ENCODE measurements around the gene MYCBP2.
"Not testable (repeated sequence)": the region's sequence is repeated elsewhere in the genome, so short reads cannot be mapped to it uniquely, and the experiment has no call there.

The MYCBP2 gene, protein sequence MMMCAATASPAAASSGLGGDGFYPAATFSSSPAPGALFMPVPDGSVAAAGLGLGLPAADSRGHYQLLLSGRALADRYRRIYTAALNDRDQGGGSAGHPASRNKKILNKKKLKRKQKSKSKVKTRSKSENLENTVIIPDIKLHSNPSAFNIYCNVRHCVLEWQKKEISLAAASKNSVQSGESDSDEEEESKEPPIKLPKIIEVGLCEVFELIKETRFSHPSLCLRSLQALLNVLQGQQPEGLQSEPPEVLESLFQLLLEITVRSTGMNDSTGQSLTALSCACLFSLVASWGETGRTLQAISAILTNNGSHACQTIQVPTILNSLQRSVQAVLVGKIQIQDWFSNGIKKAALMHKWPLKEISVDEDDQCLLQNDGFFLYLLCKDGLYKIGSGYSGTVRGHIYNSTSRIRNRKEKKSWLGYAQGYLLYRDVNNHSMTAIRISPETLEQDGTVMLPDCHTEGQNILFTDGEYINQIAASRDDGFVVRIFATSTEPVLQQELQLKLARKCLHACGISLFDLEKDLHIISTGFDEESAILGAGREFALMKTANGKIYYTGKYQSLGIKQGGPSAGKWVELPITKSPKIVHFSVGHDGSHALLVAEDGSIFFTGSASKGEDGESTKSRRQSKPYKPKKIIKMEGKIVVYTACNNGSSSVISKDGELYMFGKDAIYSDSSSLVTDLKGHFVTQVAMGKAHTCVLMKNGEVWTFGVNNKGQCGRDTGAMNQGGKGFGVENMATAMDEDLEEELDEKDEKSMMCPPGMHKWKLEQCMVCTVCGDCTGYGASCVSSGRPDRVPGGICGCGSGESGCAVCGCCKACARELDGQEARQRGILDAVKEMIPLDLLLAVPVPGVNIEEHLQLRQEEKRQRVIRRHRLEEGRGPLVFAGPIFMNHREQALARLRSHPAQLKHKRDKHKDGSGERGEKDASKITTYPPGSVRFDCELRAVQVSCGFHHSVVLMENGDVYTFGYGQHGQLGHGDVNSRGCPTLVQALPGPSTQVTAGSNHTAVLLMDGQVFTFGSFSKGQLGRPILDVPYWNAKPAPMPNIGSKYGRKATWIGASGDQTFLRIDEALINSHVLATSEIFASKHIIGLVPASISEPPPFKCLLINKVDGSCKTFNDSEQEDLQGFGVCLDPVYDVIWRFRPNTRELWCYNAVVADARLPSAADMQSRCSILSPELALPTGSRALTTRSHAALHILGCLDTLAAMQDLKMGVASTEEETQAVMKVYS (N-terminal part only)

DNA sequence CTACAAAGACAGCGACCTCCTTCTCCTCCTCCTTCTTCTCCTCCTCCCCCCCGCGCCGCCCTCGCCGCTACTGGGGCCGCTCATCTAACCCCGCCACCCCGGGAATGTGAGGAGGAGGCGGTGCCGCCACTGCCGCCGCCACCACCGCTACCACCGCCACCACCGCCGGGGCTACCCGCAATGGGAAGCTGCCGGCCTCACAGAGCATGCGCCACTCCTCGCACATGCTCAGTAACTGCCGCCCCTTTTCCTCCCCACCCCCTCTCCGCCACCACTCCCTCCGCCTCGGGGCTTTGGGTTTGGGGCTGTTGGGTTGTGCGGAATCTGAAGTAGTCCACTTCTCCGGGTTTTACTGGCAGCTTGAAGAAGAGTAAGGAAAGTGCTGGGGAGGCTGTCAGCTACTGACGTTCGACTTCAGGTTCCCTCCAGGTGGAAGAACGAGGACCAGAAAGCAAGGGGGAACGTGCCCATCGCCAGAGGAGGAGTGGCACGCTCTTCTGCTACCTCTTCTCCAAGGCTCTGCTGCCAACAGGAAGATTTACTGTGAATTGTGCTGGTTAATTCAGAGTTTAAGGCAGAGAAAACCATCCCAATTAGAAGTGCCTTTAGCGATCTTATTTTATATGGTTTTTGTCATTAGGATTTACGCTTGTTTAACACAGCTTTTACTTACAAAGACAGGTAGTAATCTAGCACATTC is at the start of gene MYCBP2:
TSS of gene MYCBP2 (minus strand) at position 190 of the 700 bp plus-strand sequence. CDS start 319 bp downstream, outside the sequence.
- DNase-seq = peak; percentile 97

DNA sequence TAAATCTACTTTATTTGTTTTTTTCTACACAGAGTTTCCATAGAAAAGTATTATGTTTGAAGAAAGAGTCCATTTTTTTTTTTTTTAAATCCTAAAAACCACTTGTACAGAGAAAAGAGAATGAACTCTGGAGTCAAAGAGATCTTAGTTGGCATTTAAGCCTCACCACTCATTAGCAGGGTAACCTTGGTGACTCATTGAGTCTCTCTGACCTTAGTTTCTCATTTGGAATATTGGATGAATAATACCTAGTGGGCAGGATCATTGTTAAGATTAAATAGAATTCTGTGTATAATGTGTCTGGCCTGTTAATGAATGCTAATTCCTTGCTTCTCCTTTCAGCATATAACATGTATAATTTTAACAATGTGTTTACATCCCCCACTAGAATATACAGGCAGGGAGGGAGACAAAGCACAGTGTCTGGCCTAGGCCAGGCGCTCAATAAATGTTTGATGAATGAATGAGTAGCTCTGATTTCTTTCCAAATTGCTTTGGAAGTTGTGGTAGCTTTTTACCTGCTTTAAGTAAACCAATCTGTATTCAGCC is 48.7 kb upstream of the MYCBP2 start:
- DNase-seq = no peak

DNA sequence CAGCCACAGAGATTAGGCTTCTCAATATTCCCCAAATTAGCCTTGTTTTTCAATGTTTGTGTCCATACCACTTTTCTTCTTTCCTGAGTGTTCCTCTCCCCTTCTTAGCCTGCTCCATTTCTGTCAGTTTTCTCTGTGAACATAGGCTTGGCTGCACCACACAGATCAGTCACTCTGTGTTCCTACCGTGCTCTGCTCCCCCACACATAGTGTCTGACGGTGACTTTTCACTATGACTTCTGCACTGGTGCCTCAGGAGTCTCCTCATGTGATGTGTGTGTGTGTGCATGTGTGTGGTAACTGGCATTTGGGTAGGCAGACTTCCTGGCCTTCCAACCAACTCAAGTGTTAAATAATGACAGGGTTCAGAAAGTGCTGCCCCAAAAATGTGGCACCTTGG is 47.9 kb upstream of the MYCBP2 start:
- DNase-seq = peak; percentile 13

DNA sequence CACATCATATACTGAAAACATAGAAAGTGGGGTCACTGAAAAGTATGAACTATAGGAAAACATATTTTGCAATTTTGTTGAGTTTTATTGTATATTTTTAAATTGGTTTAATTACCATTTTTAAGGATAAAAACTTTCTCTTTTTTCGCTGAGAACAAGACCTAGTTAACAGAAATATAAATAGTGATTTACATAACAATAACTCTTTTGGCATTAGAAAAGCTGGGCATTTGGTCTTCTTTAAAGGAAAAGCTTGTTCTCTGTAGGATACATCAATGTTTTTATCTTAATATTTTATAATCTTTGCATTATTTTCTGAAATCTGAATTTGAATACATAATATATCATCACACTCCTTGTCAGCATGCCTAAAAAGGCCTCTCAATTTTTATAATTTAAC is 47.4 kb upstream of the MYCBP2 start:
- no peak for DNase-seq

DNA sequence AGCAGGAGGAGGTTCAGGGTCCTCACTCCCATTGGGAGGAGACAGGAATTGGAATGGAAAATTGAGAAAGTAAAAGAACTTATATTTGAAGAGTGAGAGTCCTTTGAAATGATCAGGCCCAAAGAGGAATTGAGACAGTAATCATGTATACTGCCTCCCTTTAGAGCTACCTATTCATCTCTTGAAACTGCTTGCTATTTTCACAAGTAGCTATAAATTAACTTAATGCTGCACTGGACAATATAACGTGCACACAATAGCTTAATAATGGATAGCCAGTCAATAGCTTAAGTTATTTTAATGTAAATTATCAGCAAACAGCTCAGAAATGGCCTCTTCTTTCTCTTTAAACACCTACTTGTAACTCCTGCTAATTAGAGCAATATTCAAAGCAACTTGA is 46.6 kb upstream of the MYCBP2 start:
- no peak for DNase-seq

DNA sequence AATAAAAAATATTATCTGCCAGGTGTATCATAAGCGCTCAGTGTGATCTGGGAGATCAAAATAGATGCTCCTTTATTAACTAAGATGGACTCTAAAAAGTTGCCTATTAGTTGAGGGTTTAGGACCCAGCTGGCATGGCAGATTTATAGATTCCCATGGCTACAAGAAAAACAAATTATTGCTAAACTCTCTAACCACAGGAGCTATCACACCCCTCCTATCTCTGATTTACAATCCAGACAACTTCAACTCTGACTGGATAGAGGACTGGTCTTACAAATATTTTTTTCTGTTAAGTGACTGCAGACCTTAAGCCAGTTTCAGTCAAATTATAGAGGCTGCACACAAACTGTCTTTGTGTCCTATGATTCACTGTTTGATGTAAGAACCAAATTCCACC is 45.4 kb upstream of the MYCBP2 start:
- DNase-seq = no peak

DNA sequence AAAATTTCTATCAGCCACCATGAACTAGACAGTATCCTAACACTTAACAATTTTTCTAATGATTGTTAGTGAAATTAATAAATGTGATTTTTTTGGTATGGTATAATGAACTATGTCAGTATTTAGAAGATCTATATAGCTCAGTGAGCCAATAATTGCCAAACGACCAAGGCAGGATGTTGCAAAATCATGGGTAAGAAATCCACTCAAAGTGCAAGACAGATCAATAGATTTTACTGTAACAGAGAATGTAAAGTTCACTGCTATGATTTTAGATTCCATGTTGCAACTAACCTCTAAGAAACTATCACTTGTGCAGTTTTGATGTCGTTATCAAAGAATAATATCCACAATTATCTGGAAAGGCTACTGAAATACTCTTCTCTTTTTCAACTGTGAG is 44.0 kb upstream of the MYCBP2 start:
- DNase-seq = no peak

DNA sequence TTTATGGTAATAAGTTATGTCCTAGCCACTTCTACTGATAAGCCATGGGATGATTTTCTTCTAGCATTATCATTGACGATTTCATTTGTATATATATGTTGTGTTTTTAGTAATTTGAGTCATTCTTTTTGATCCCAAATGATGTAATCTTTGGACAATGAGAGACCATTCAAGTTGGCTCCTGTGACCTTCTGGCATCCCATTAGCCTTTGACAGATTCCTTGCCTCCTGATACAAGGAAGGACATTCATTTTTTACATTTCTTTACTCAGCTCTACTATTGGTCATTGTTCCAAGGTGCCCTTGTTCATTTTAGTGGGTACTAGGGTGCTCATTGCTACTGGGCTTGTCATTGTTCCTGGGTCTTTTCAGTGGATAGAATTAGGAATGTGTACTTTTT is 35.3 kb upstream of the MYCBP2 start:
- DNase-seq = no peak

DNA sequence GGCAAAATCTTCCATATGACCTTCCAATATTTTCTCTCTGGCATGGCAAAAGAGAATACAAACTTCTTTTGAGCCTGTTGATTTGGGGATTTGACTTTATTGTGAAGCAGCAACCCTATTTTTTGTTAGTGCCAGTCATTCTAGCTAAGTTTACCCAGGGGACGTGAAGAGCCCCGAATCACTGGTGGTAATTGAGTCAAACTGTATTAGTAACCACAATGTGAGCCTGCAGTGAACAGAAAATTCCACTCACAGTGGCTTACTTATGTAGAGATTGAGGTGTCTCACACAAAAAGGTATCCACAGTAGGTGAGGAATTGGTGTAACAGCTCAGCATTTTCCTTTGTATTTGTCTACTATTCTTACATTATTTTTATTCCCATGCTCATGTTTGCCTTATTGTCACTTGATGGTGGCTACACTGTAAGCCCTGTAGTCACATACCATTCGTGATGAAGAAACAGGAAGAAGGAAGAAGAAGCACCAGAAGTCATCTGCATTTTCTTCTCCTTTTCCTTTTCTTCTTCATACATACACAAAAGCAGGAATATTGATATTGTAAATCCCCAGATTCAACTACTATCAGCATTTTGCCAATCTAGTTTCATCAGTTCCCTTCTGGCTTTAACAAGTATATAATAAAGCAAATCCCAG is 33.3 kb upstream of the MYCBP2 start:
- no peak for DNase-seq

DNA sequence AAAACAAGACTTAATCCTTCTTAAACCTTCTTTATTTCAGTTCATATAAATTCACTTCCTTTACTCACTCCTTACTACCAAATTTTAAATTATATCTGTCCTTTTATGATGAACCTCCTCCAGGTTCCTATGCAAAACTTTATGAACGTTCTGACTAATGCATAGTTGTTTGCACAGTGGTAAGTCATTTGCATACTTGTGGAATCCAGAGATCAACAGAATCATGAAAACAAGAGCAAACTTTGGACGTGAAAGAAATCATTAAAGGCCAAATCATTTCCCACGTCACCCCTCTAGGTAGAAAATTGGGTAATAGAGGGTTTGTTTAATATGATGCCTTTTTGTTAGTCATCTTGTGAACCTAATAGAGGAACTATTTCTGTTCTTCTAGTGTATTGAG is 32.3 kb upstream of the MYCBP2 start:
- DNase-seq = no peak

DNA sequence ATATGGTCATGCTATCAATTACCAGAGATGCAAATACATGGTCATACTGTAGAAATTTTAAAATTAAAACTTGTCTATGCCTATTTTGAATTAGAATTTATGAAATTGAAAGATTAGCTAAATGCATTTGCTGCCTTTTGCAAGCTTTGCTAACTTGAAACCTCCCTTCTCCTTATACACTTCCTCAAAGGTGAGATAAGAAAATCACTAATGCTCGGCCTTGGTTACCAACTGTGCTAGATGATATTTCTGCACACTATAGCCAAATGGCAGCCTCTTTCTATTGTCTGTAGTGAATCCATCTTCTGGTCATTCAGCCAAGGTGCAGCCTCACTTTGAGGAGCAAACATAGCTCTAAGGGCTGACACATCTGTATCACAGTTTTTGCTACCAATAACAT is 31.1 kb upstream of the MYCBP2 start:
- no peak for DNase-seq

DNA sequence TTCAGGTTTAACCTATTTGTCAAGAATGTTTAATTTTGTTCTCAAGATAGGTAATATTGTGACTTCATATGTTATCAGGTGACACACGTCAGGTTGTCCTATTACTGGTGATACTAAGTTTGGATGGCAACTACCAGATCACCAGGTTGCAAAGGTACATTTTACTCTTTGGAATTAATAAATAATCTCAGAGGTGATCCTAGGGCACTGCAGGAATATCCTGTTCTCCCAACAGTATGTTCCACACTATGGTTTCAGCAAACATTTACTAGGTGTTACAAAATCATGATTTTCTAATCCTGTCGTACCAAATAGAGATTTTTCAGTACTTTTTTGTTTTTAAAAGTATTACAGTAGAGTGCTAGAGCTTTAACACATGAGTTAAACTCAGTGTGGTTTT is 29.3 kb upstream of the MYCBP2 start:
- no peak for DNase-seq

DNA sequence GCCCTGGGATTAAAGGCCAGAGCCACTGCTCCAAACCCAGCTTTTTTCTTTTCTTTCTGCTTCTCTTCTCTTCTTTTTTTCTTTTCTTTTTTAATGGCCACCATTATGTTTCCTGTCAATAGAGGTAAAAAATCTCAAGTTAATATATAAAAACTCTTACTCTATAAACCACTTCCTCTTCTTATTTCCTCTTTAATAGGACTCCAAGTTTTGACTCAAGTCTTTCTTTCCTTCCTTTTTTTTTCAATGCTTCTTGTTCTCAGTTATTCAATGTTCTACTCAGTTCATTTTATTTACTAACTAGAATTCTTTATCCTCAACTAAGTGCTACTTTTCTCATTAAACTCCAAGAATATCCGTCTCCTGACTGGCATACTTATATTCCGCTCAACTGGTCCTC is 27.1 kb upstream of the MYCBP2 start:
- DNase-seq = no peak

DNA sequence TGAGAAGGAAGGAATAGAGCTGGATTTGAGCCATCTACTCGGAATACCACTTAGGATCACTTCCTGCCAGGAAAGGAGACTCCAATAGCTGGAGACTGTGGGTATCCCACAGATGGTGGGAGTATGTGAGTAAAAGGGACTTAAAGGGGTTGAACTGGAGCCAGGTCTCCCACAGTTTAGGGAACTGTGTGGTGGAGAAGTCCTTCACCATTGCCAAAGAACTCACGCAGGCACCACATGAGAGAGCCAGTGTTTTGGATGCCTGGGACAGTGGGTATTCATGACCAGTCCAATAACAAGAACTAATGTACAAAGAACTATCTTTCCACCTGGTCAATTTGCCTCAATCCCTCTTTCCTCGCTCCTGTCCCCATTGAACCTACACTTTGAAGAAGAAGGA is 24.4 kb upstream of the MYCBP2 start:
- no peak for DNase-seq

DNA sequence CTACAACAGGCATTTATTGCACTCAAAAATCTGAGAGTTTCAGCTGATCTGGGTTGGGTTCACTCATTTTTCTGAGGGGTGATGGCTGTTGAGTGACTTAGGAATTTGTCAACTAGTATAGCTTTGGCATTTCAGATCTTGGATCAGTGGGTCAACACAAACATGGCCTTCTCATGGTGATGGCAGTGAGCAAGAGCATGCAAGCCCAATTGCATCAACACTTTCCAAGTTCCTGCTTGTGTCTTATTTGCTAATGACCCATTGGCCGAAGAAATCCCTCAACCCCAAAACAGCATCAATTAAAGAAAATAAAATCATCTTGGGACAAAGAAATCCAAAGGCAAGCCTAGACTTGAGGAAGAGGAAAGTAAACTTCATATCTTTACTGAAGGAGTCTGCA is 23.9 kb upstream of the MYCBP2 start:
- DNase-seq = no peak

DNA sequence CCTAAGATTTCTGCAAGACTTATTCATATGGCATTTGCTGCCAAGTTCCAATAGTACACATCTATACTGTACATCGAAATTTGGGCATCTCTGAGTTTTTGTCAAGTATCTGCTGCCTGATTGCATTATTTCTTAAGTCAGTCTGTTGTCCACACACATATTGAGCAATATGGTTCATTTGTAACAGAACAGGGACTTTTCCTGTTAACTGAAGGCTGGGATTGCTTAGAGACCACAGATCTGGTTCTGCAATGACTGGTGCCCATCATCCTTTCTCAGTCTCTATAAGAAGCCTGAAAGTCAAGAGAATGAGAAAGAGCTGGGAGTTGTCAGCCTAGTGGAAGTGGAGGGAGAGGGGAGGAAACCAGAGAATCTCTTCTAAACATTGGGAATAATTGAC is 22.5 kb upstream of the MYCBP2 start:
- DNase-seq = no peak

DNA sequence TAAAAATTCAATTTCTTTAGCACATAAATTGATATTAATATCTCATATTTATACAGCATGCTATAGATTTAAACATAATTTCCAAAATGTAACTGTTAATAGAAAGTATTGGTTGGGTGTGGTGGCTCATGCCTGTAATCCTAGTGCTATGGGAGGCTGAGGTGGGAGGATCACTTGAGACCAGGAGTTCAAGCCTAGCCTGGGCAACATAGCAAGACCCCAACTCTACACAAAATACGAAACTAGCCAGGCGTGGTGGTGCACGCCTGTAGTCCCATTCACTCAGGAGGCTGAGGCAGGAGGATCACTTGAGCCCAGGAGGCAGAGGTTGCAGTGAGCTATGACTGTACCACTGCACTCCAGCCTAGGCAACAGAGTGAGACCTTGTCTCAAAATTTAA is 20.5 kb upstream of the MYCBP2 start:
- not testable (repeated sequence) for DNase-seq

DNA sequence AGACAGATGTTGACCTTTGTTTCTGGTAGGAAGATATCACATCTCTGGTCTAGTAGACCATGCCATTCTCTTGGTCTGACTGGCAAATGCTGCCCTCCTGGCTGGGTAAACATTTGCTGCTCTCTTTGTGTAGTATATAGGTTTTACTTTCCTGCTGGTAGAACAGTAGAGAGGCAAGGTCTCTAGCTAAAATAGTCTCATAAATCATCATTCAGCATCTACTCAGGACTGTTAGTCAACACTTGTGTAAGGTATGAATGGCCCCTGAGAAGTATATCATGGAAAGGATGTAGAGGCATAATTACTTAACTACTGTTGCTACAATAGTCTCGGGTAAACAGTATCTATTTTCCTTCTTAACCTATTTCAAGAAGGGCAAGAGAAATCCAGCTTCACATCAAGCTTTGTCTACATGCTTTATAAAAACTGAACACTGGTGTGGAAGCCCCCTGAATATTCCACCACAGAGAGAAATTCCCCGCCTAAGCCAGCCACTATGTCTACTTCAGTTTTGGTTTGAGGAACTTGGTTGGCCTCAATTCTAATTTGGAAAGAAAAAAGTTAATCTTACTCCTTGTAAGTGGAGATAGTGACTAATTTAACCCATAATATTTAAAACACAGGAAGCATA is 18.4 kb upstream of the MYCBP2 start:
- DNase-seq = no peak

DNA sequence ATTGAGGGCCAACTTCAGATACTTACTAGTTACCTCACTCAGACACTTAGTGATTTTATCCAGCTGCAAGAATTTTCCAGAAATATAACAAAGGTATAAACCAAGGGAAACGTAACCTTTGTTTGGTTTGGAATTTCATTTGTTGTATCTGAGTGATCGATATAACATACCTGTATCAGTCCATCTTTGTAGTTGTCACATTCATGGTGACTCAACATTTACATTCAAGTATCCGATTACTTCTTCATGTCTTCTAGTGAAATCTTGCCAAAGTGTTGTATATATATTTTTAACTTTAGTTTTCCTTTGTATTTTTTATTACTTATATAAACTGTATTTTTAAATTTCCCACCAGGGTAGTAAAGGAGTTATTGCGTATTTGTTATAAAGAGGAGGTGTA is 16.9 kb upstream of the MYCBP2 start:
- DNase-seq = no peak

DNA sequence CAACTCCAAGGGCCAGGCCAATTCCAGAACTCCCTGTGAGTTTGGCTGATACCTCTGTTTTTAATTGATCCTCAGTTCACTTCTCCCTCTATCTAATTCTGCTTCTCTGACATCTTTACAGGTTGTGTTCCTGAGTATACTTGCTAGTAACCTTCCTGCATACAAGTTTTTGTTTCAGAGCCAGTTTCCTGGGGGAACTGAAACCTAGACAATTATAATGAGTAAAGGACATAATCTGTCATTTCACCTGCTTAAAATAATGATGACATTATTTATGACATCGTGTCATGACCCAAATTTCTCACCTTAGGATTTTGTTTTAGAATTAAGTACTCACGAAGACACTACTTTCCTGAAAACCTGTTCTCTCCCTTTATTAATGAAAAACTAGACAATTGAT is 12.5 kb upstream of the MYCBP2 start:
- DNase-seq = no peak

DNA sequence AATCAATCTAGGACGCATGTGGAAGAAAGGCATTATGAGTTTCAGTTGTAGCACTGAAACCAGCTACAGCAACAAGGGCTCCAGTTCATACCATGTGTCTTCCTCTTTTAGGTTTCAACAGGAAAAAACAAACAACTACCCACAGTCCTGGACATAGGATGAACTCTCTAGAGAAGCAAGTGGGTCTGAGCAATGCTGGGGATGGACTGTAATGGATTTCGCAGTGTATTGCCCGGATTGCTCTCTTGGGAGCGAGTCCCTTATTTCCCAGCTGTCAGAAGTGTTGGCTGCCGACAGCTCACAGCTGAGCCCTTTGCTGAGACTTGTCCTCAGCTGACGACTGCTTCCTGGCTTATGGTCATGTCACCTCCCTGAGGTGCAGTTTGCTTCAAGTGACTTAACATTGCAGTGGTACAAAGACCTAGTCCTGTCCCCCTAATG is 12.1 kb upstream of the MYCBP2 start:
- DNase-seq = no peak

Data from activated CD4-positive, alpha-beta T cell treated with anti-CD3 and anti-CD28 coated beads for 48 hours (primary cell).